HG02678 (cell line): ENCODE data around the gene CYSRT1.
"Not testable (repeated sequence)": the region's sequence is repeated elsewhere in the genome, so short reads cannot be mapped to it uniquely, and the experiment has no call there.

Source experiments
- ATAC-seq: cut with Tn5 transposase; IDR thresholded peaks from one replicate; pipeline ENCODE4 v1.9.1; 2021; ENCODE audit warnings: mild to moderate bottlenecking, moderate library complexity; ENCODE audit not compliant: unreplicated experiment

The CYSRT1 gene

GRCh38 chr9:137247916-137248175 is 22.9 kb downstream of the CYSRT1 start:
- no peak for ATAC-seq

GRCh38 chr9:137250329-137251193 is 25.6 kb downstream of the CYSRT1 start:
- ATAC-seq: no peak

GRCh38 chr9:137251194-137251461 is 26.2 kb downstream of the CYSRT1 start, which contains the start of gene STPG3:
Gene STPG3 (plus strand): TSS chr9:137251286. CDS start chr9:137251287, 1 bp downstream.
- no peak for ATAC-seq

- no peak for ATAC-seq
These were observed 26.7 kb downstream of the CYSRT1 start for GRCh38 chr9:137251490-137252268.

GRCh38 chr9:137252555-137253506 is 27.9 kb downstream of the CYSRT1 start:
- no peak for ATAC-seq

- ATAC-seq: no peak
These were observed 29.0 kb downstream of the CYSRT1 start for GRCh38 chr9:137253717-137254623.

- peak; percentile 84 for ATAC-seq
These were observed 29.9 kb downstream of the CYSRT1 start, which contains the start of gene NELFB for GRCh38 chr9:137254624-137255447. Gene NELFB (plus strand): TSS chr9:137255327.

- no peak for ATAC-seq
These were observed 30.6 kb downstream of the CYSRT1 start for GRCh38 chr9:137255448-137256114.

GRCh38 chr9:137256362-137256761 is 31.4 kb downstream of the CYSRT1 start:
- no peak for ATAC-seq

- ATAC-seq: no peak
These were observed 31.9 kb downstream of the CYSRT1 start for GRCh38 chr9:137256856-137257255.

- ATAC-seq: not testable (repeated sequence)
These were observed 37.4 kb downstream of the CYSRT1 start for GRCh38 chr9:137262173-137262908.

- ATAC-seq: no peak
These were observed 37.9 kb downstream of the CYSRT1 start for GRCh38 chr9:137262909-137263285.

GRCh38 chr9:137263506-137263905 is 38.5 kb downstream of the CYSRT1 start:
- ATAC-seq: no peak

GRCh38 chr9:137264067-137264466 is 39.1 kb downstream of the CYSRT1 start:
- no peak for ATAC-seq

GRCh38 chr9:137265496-137266161 is 40.7 kb downstream of the CYSRT1 start:
- no peak for ATAC-seq

- no peak for ATAC-seq
These were observed 41.2 kb downstream of the CYSRT1 start for GRCh38 chr9:137266162-137266527.

- ATAC-seq: no peak
These were observed 41.8 kb downstream of the CYSRT1 start for GRCh38 chr9:137266585-137267453.
